NCI-H1417 treated with DMSO at 0.1 percent for 48 hours (cell line): ENCODE results near the gene DHCR24.
"Not testable (repeated sequence)": the region's sequence is repeated elsewhere in the genome, so short reads cannot be mapped to it uniquely, and the experiment has no call there.

ENCODE experiments used
- DNase-seq: peaks from one replicate; lab custom pipeline; 2025; lab: John Stamatoyannopoulos, UW

The DHCR24 gene, protein sequence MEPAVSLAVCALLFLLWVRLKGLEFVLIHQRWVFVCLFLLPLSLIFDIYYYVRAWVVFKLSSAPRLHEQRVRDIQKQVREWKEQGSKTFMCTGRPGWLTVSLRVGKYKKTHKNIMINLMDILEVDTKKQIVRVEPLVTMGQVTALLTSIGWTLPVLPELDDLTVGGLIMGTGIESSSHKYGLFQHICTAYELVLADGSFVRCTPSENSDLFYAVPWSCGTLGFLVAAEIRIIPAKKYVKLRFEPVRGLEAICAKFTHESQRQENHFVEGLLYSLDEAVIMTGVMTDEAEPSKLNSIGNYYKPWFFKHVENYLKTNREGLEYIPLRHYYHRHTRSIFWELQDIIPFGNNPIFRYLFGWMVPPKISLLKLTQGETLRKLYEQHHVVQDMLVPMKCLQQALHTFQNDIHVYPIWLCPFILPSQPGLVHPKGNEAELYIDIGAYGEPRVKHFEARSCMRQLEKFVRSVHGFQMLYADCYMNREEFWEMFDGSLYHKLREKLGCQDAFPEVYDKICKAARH

GRCh38 chr1:54886724-54887664 is at the start of gene DHCR24:
Gene DHCR24 (minus strand): TSS chr1:54887195. CDS start chr1:54887119, 76 bp downstream.
- DNase-seq: no peak

DNA sequence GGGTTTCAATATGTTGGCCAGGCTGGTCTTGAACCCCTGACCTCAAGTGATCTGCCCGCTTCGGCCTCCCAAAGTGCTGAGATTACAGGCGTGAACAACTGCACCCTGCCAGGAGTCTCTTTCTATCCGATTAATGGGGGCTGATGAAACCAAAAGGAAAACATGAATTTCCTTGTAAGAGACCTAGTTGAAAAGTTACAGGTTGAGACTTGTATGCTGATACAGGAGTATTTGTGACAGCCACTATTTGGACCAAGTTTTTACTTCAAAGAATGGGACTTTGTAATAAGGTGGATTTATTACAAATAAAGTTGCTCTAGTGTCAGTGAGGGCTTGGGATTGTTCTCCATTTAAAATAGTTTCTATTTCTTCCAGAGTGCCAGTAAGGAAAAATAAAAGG is 49.8 kb upstream of the DHCR24 start:
- no peak for DNase-seq

DNA sequence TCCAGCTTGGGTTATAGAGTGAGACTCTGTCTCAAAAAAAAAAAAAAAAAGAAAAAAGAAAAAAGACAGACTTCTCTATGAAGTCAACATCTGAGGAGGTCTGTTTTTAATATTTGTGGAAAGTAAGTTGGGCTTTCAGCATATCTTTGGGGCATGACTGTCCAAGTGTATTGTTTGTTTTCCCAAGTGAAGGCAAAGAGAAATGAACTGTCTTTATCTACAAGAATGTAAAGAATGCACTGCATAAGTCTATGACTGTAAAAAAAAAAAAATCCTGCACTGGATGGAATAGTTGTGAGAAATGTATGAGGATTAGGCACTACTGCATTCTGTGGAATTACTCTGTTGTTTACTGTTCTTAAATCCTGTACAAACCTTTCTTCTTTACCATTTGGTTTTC is 47.9 kb upstream of the DHCR24 start:
- DNase-seq: no peak

DNA sequence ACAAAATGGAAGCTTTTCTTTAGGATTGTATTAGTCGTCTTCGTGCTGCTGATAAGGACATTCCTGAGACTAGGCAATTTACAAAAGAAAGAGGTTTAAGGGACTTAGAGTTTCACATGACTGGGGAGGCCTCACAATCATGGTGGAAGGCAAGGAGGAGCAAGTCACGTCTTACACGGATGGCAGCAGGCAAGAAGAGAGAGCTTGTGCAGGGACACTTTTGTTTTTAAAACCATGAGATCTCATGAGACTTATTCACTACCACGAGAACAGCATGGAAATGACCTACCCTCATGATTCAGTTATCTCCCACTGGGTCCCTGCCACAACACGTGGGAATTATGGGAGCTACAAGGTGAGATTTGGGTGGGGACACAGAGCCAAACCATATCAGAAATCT is 47.1 kb upstream of the DHCR24 start:
- DNase-seq: not testable (repeated sequence)

DNA sequence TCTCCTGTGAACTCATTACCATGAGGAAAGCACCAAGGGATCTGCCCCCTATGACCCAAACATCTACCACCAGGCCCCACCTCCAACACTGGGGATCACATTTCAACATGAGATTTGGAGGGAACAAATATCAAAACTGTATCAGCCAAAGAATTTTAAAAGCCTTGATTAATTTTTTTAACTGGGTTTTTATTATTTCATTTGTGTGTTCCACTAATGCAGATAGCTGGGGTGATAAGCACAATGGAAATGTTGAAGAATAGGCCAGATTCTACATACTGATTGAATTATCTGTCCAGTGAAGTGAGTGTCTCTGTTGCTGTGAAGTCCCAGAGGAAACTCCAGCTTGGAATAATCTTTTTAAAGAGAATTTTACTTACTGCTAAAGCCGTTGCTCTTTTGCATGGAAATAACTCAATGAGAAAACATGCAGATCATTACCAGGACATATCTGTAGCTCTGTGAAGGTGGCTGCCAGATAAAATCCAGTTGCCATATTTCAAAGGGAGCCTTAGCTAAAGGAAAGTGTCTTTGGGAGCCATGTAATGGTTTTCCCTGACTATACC is 44.4 kb upstream of the DHCR24 start:
- no peak for DNase-seq

DNA sequence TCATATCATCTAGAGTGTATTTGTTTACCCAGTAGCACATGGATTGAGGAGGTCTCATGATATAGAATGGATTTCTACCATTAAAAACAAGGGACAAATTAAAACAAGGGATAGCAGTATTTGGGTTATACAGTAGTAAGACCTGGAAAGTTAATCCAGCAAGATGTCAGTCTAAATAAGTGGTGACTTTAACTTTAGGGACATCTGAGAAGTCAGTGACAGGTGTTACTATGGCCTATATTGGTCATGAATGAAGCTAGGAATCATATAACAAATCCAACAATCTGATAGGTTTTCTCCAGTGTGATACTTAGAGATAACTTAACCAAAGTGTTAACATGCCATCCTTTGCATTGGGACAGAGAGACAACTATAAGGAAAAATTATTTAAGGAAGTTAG is 42.7 kb upstream of the DHCR24 start:
- DNase-seq: no peak

- DNase-seq: no peak
Measured at GRCh38 chr1:54928327-54928726, 41.3 kb upstream of the DHCR24 start.

- no peak for DNase-seq
Measured at GRCh38 chr1:54927472-54928240, 40.7 kb upstream of the DHCR24 start.

GRCh38 chr1:54926970-54927369 is 40.0 kb upstream of the DHCR24 start:
- DNase-seq: no peak

- no peak for DNase-seq
Measured at GRCh38 chr1:54922921-54923421, 36.0 kb upstream of the DHCR24 start.

GRCh38 chr1:54922040-54922761 is 35.2 kb upstream of the DHCR24 start:
- no peak for DNase-seq

- no peak for DNase-seq
Measured at GRCh38 chr1:54919367-54920359, 32.7 kb upstream of the DHCR24 start.

GRCh38 chr1:54911076-54911475 is 24.1 kb upstream of the DHCR24 start:
- not testable (repeated sequence) for DNase-seq

GRCh38 chr1:54906586-54906985 is 19.6 kb upstream of the DHCR24 start:
- no peak for DNase-seq

DNA sequence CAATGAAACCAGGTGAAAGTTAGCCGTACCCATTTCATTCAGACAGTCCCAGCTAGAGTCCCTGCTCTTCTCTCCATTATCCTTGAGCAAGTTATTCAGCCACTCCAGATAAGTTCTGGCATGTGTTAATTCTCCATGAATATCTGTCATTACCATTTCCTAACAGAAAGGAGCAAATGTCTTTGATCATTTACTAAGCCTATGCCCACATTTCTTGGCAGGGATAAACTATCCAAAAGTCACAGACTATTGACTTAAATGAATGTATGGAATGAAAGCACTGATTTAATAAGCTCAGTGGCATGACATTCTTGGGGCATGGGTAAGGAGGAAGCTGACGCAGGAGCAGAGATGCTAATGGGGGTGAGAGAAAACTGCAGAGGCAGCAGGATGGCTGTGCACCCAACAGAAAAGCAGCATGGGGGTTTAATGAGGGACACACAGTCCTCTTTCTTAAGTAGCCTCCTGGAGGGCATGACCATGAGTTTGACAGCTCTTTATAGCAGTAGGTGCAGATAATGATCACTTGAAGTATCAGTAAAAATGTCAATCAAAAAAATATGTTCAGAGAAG is 17.6 kb upstream of the DHCR24 start:
- DNase-seq: no peak

DNA sequence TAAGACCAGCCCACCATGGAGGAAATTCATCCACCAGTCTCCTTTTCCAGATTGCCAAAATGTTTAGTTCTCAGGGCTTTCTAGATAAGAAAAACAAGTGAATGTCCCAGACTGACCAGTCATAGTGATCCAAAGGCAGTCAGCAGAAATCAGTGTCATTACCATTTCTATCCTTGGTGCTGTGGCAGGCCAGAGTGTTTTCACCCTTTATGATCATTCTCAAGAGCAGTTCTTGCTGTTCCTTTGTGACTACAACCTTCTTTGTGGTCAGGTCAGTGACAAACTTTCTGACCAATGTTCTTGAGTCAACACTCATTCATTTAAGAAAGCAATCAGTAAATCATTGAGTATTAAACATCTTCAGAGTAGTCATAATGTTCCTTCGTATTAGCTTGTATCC is 7.3 kb upstream of the DHCR24 start:
- DNase-seq: no peak

DNA sequence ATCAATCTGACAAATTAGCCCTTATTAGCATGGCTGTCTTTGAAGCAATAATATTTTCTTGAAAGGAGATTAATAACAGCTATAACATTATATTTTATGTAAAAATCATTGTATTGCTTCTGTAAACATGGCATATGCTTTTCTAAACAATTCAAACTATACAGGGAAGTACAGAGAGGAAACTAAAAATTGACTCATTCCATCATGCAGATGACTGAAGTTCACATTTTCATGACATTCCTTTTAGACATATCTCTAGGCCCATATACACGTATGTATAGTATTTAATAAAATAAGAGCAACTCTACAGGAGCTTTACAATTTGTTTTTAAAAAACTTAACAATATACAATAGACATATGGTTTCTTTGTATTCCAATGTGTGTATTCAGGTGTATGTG is 5.6 kb upstream of the DHCR24 start:
- no peak for DNase-seq

DNA sequence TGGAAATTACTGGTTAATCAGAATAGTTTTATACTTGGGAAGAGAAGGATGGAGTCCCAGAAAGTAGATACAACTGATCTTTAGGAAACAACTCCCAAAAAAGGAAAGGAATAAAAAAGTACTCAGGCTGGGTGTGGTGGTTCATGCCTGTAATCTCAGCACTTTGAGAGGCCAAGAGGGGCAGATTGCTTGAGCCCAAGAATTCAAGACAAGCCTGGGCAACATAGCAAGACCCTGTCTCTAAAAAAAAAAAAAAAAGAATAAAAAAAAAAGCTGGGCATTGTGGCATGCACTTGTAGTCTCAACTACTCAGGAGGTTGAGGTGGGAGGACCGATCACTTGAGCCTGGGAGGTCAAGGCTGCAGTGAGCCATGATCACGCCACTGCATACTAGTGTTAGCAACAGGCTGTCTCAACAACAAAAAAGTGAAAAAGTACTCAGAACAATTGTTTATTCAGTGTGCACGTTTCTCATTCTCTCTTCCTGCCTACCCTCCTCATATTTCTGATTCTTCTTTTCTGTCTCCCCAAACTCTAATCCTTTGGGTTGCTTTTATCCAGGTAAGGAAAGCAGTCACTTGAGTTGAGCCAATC is 2.2 kb upstream of the DHCR24 start:
- no peak for DNase-seq
